Smooth muscle cell (in vitro differentiated cells): ENCODE data around the gene SESN2. TPM values are rescaled to one million over a fixed set of nuclear protein-coding genes. Genes with fewer than 3 reads are reported as not detected.

ENCODE experiments used
- DNase-seq: peaks from one replicate; lab custom pipeline; 2025; ENCODE audit not compliant: unreplicated experiment; lab: John Stamatoyannopoulos, UW
- H2AFZ ChIP-seq: fragments of 200-600 bp; sonication (generic); 2 replicates; pipeline ENCODE4 v1.6.0; 2016; ENCODE audit warnings: antibody characterized with exemption, low read depth, mild to moderate bottlenecking
- H3F3A ChIP-seq: fragments of 200-600 bp; sonication (generic); 2 replicates; pipeline ENCODE4 v1.6.0; 2017; ENCODE audit warnings: antibody characterized with exemption, low read depth
- H3K27ac ChIP-seq: fragments of 200-600 bp; sonication (generic); 2 replicates; pipeline ENCODE4 v1.5.1; 2016; ENCODE audit warnings: low read depth, mild to moderate bottlenecking
- H3K27me3 ChIP-seq: fragments of 200-600 bp; sonication (generic); 2 replicates; pipeline ENCODE4 v1.6.1; 2016; ENCODE audit warnings: low read depth, mild to moderate bottlenecking
- H3K36me3 ChIP-seq: fragments of 200-600 bp; sonication (generic); 2 replicates; pipeline ENCODE4 v1.5.1; 2016; ENCODE audit warnings: low read depth
- H3K4me1 ChIP-seq: fragments of 200-600 bp; sonication (generic); 2 replicates; pipeline ENCODE4 v1.5.1; 2016; ENCODE audit warnings: low read depth
- H3K4me2 ChIP-seq: fragments of 200-600 bp; sonication (generic); 2 replicates; pipeline ENCODE4 v1.6.0; 2016; ENCODE audit warnings: mild to moderate bottlenecking
- H3K4me3 ChIP-seq: fragments of 200-600 bp; sonication (generic); 2 replicates; pipeline ENCODE4 v1.5.1; 2016; ENCODE audit warnings: mild to moderate bottlenecking
- H3K79me2 ChIP-seq: fragments of 200-600 bp; sonication (generic); 2 replicates; pipeline ENCODE4 v1.6.0; 2016; ENCODE audit warnings: low read depth, mild to moderate bottlenecking
- H3K9ac ChIP-seq: fragments of 200-600 bp; sonication (generic); 2 replicates; pipeline ENCODE4 v1.6.0; 2016; ENCODE audit warnings: low read depth
- H3K9me3 ChIP-seq: fragments of 200-600 bp; sonication (generic); replicated peaks from 2 replicates; pipeline ENCODE4 v1.5.1; 2016; ENCODE audit warnings: low read depth
- H4K20me1 ChIP-seq: fragments of 200-600 bp; sonication (generic); 2 replicates; pipeline ENCODE4 v1.6.0; 2016; ENCODE audit warnings: low read depth
- WGBS: methylation state at CpG from one replicate; pipeline ENCODE4 v1.1.7; 2016; ENCODE audit warnings: low lambda C conversion rate; 5-methylcytosine and 5-hydroxymethylcytosine counted together
- polyA plus RNA-seq: library from polyadenylated mRNA; unstranded; fragments of >200 nt; fragmentation: Nextera tagmentation; extraction: Ambion mirVana; gene quantifications from 2 replicates; pipeline ENCODE4 v1.2.1, GENCODE V29; 2016
- total RNA-seq: library from RNA; depleted of rRNA; stranded (reverse); fragments of >200 nt; gene quantifications from 2 replicates; pipeline ENCODE4 v1.2.3, GENCODE V29; 2014
- TF ChIP-seq, protein P1 (sequence below): fragments of 200-600 bp; sonication (generic); IDR thresholded peaks from 2 replicates; pipeline ENCODE4 v1.5.1; 2017; ENCODE audit warnings: borderline replicate concordance, mild to moderate bottlenecking, antibody characterized with exemption; ENCODE audit not compliant: insufficient read depth, poor library complexity, severe bottlenecking

Gene SESN2
- total and polyA plus RNA-seq, 2 experiments from 2014 or later = 30.8 to 42.8 TPM

GRCh38 chr1:28279721-28280120 lies 20.4 kb downstream of the SESN2 start:
- Histone ChIP-seq H3K4me2 (no peak overlapping the region), H3F3A (peaks cover 5% of the 10 kb centered on the region), H3K9ac (no peak overlapping the region), H2AFZ (no peak overlapping the region), H3K9me3 (no peaks in the 10 kb centered on the region), H3K4me3 (no peak overlapping the region), H3K36me3 (peaks cover 6% of the 10 kb centered on the region), H4K20me1 (peaks cover 48% of the 10 kb centered on the region), H3K4me1 (no peaks in the 10 kb centered on the region), H3K79me2 (peaks cover 5% of the 10 kb centered on the region), H3K27ac (no peak overlapping the region), H3K27me3 (no peaks in the 10 kb centered on the region)
- TF ChIP-seq, protein P1, sequence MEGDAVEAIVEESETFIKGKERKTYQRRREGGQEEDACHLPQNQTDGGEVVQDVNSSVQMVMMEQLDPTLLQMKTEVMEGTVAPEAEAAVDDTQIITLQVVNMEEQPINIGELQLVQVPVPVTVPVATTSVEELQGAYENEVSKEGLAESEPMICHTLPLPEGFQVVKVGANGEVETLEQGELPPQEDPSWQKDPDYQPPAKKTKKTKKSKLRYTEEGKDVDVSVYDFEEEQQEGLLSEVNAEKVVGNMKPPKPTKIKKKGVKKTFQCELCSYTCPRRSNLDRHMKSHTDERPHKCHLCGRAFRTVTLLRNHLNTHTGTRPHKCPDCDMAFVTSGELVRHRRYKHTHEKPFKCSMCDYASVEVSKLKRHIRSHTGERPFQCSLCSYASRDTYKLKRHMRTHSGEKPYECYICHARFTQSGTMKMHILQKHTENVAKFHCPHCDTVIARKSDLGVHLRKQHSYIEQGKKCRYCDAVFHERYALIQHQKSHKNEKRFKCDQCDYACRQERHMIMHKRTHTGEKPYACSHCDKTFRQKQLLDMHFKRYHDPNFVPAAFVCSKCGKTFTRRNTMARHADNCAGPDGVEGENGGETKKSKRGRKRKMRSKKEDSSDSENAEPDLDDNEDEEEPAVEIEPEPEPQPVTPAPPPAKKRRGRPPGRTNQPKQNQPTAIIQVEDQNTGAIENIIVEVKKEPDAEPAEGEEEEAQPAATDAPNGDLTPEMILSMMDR = no peak
- 98% methylated on average over 7 of the region's 7 CpGs for WGBS
- no peak for DNase-seq

DNA sequence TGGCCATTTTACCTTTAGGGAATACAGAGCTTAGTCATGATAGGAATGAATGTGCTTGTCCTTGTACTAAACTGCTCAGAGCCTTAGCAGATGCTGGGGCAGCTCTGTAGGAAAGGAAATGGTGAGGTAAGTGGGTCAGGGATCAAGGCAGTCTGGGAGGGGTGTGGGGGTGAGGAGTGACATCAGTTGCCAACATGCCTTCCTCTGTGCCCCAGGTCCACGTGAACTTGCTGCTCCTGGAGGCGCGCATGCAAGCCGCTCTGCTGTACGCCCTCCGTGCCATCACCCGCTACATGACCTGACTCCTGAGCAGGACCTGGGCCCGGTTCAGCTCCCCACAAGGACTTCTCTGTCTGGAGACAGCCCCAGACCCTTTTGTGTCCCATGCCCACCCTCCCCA lies 21.2 kb downstream of the SESN2 start:
- H3K36me3 ChIP-seq = no peaks in the 10 kb centered on the region
- H3K79me2 ChIP-seq = peaks cover 5% of the 10 kb centered on the region
- TF ChIP-seq, protein P1 = no peak

GRCh38 chr1:28280977-28281381 lies 21.7 kb downstream of the SESN2 start:
- Histone ChIP-seq H3F3A (peaks cover 5% of the 10 kb centered on the region), H3K4me2 (no peak overlapping the region), H3K4me3 (no peak overlapping the region), H3K4me1 (no peaks in the 10 kb centered on the region), H2AFZ (no peak overlapping the region), H3K79me2 (peaks cover 4% of the 10 kb centered on the region), H3K27ac (no peak overlapping the region), H4K20me1 (peaks cover 36% of the 10 kb centered on the region), H3K9ac (no peak overlapping the region), H3K9me3 (no peaks in the 10 kb centered on the region), H3K36me3 (no peaks in the 10 kb centered on the region), H3K27me3 (no peaks in the 10 kb centered on the region)
- DNase-seq = no peak
- 95% methylated on average over 5 of the region's 5 CpGs for WGBS
- TF ChIP-seq, protein P1 = no peak

More for the DNA sequence above, 21.2 kb downstream of the SESN2 start:
- no peaks in the 10 kb centered on the region for H3K4me1 ChIP-seq
- H3K27ac ChIP-seq = no peak overlapping the region
- H3K4me3 ChIP-seq = no peak overlapping the region
- no peak for DNase-seq
- peaks cover 41% of the 10 kb centered on the region for H4K20me1 ChIP-seq
- H2AFZ ChIP-seq = no peak overlapping the region
- 99% methylated on average over 7 of the region's 8 CpGs for WGBS
- H3K9ac ChIP-seq = no peak overlapping the region
- no peaks in the 10 kb centered on the region for H3K9me3 ChIP-seq
- no peaks in the 10 kb centered on the region for H3K27me3 ChIP-seq
- no peak overlapping the region for H3K4me2 ChIP-seq
- H3F3A ChIP-seq = peaks cover 5% of the 10 kb centered on the region

GRCh38 chr1:28281608-28282425 lies 22.5 kb downstream of the SESN2 start:
- 97% methylated on average over 14 of the region's 14 CpGs for WGBS
- Histone ChIP-seq H3K36me3 (no peaks in the 10 kb centered on the region), H3K27me3 (no peaks in the 10 kb centered on the region)

More at GRCh38 chr1:28281608-28282425, 22.5 kb downstream of the SESN2 start:
- TF ChIP-seq, protein P1 = no peak
- no peak for DNase-seq
- Histone ChIP-seq H3K4me3 (no peak overlapping the region), H4K20me1 (peaks cover 34% of the 10 kb centered on the region), H3K4me2 (no peak overlapping the region), H3K9me3 (no peaks in the 10 kb centered on the region), H3K79me2 (no peaks in the 10 kb centered on the region), H3K9ac (no peak overlapping the region), H3K4me1 (no peaks in the 10 kb centered on the region), H3F3A (peaks cover 5% of the 10 kb centered on the region), H2AFZ (no peak overlapping the region), H3K27ac (no peak overlapping the region)
